GM12872 (cell line): ENCODE data around the gene PPM1H.

Experiments used
- TF ChIP-seq, protein P1 (sequence below): IDR thresholded peaks from 3 replicates; pipeline ENCODE4 v1.5.1; 2011; ENCODE audit warnings: low read depth, mild to moderate bottlenecking, low read length, moderate library complexity; ENCODE audit not compliant: insufficient read depth

The PPM1H gene

GRCh38 chr12:62621101-62621638 is 313.8 kb downstream of the PPM1H start:
- TF ChIP-seq, protein P1, sequence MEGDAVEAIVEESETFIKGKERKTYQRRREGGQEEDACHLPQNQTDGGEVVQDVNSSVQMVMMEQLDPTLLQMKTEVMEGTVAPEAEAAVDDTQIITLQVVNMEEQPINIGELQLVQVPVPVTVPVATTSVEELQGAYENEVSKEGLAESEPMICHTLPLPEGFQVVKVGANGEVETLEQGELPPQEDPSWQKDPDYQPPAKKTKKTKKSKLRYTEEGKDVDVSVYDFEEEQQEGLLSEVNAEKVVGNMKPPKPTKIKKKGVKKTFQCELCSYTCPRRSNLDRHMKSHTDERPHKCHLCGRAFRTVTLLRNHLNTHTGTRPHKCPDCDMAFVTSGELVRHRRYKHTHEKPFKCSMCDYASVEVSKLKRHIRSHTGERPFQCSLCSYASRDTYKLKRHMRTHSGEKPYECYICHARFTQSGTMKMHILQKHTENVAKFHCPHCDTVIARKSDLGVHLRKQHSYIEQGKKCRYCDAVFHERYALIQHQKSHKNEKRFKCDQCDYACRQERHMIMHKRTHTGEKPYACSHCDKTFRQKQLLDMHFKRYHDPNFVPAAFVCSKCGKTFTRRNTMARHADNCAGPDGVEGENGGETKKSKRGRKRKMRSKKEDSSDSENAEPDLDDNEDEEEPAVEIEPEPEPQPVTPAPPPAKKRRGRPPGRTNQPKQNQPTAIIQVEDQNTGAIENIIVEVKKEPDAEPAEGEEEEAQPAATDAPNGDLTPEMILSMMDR = no peak

- TF ChIP-seq, protein P1 = no peak
Measured at GRCh38 chr12:62618930-62619329, 316.0 kb downstream of the PPM1H start.

- TF ChIP-seq, protein P1 = no peak
Measured at GRCh38 chr12:62618319-62618718, 316.6 kb downstream of the PPM1H start.

GRCh38 chr12:62613081-62613480 is 321.9 kb downstream of the PPM1H start:
- TF ChIP-seq, protein P1 = no peak

- TF ChIP-seq, protein P1 = no peak
Measured at GRCh38 chr12:62606654-62607053, 328.3 kb downstream of the PPM1H start.

DNA sequence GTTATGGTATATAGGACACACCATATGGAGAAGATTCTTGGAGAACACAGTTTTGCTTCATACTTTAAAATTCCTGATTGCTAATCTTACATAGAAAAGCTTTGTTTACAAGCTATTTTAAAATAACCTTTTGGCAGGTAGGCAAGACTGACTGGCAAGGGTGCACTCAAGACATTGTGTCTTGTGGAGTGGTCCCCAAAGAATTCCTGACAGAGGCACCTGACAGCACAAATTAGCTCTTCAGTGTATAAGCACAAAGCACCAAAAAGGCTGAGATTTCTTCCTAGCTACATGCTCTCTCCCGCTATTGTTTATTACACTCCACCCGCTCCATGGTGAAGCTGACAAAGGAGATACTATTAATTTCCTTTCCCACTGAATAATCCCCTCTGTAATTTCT is 329.0 kb downstream of the PPM1H start:
- TF ChIP-seq, protein P1 = no peak

DNA sequence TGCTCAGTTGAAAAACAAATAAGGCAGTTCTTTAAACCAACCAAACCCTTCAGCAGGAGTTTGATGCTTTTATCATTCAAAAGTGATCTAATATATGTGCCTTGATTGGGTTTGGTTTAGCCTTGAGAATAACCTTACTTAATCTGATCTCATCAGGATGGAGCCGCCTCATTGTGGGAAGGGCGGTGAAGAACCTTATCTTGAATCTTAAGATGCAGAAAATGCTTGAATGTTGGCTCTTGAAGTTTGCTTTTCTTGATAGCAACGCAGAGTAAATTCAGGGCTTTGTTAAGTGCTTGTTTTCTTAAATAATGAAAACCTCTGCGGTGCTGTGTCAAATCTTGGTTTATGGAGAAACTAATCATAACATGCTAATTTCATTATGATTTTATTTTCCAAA is 330.1 kb downstream of the PPM1H start:
- TF ChIP-seq, protein P1 = no peak
